GM12801 (cell line): ENCODE measurements around the gene CCDC137.

ENCODE experiments used
- TF ChIP-seq, protein P1 (sequence below): IDR thresholded peaks from one replicate; pipeline ENCODE4 v1.5.1; 2011; ENCODE audit warnings: control low read depth; ENCODE audit not compliant: insufficient read length; ENCODE audit errors: extremely low read depth

The CCDC137 gene

DNA sequence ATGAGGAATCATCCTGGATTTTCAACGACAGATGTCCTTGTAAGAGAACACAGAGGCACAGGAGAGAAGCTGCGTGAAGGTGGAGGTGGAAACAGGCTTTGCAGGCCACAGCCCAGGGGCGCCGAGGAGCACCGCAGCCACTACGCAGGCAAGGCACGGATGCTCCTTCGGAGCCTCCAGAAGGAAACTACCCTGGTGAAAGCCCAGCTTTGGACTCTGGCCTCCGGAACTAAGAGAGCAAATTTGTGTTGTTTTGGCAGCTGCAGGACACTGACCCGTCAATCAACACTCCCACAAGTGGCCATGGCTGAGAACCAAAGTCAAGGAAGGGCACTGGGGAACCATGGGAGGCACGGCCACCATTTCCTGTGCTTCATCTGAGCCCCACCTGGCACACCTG, 13.6 kb downstream of the CCDC137 start:
- TF ChIP-seq, protein P1, sequence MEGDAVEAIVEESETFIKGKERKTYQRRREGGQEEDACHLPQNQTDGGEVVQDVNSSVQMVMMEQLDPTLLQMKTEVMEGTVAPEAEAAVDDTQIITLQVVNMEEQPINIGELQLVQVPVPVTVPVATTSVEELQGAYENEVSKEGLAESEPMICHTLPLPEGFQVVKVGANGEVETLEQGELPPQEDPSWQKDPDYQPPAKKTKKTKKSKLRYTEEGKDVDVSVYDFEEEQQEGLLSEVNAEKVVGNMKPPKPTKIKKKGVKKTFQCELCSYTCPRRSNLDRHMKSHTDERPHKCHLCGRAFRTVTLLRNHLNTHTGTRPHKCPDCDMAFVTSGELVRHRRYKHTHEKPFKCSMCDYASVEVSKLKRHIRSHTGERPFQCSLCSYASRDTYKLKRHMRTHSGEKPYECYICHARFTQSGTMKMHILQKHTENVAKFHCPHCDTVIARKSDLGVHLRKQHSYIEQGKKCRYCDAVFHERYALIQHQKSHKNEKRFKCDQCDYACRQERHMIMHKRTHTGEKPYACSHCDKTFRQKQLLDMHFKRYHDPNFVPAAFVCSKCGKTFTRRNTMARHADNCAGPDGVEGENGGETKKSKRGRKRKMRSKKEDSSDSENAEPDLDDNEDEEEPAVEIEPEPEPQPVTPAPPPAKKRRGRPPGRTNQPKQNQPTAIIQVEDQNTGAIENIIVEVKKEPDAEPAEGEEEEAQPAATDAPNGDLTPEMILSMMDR: no peak

DNA sequence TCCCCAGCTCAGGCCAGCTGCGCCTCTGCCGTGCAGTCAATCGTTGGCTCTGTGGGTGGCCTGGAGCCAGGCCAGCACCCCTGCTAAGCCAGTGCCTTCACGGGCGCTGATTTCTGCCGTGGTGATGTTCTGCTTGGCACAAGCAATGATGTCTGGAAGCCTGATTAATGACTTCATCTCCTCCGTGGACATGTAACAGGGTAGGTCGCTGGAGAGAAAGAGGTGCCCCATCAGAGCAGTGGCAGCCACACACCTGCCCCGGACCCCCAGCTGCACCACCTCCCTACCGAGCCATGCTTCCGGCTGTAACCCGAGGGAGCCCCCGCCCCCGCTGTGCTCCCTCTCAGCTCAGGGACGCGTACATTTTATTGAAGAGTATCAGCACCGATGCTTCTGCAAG, 15.1 kb downstream of the CCDC137 start:
- TF ChIP-seq, protein P1: no peak

DNA sequence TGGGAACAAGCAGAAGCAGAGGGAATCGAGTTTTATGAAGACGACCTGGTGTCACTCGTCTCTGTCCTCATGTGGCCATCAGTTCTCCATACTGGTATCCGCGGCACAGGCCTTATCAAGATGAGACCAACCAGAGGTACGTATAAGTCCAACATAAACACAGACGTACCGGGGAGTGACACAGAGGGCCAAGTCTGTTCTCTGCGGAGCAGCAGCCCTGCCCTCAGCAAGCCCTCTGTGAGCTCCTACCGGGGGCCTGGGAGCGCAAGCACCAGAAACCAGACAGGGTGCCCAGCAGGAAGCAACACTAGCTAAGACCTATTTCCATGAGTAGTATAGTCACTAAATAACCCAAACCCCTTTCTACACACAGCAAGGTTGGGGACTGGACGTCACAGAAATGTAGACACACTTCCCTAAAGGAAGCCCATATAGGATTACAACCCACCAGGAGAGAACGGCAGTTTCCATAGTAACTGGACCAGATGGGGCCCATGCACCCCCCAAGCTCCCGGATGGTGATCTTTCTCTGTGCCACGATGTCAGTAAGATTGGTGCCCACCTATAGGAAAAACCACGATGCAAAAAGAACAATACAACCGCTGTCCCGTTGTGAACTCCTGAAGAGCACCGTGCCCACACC, 16.1 kb downstream of the CCDC137 start:
- TF ChIP-seq, protein P1: no peak

DNA sequence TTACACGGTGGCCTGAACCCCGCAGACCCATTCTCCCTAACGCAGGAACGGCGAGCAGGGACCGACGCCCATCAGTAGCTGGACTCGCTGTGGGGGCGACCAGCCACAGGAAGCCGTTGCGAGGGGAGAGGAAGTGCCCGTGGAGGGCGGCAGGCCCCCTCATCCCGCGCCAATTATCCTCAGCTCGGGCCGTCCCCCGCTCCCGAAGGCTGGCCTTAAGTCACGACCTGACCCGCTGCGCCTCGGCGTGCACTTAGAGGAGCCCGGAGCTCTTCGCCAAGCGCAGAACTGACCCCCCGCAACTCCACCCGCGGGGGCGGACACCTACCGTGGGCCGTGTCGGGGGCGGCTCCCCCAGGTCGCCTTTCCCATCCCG, 16.7 kb downstream of the CCDC137 start:
- TF ChIP-seq, protein P1: no peak

DNA sequence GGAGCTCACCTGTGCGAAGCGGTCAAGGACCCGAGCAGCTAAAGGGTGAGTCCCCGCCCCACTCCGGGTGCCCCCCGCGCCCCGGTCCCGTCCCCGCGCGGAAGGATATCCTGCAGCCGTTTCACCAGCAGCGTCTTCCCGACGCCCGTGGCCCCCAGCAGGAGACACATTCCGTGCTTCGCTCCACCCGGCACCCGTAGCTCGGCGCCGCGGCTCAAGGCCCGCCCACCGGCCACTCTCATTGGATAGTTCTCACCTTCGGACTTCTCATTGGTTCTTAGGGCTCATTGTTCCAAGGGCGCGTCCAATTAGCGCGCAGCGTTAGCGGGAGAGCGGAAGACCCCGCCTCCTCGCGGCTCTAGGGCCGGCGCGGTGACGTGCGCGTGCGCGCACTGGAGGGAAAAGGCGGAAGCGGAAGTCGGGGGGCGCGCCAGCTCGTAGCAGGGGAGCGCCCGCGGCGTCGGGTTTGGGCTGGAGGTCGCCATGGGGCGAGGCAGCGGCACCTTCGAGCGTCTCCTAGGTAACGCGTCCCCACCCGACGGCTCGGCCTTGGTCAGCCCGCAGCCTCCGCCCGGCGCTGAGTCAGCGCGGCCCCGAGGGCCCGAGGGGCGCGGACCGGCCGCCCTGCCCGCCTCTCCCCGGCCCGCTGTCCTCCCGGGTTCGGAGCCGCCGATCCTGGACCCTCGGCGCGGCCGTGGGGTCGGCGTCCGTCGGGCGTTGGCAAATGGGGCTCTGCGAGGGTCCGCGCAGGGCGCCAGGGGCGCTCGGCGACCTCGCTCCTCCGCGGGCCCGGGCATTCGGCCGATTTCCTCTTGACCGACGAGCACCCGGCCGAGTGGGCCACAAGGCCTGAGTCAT, 17.3 kb downstream of the CCDC137 start, which contains the start of the genes ARL16 and HGS:
ARL16 (minus strand) TSS at position 214 of the 858 bp plus-strand sequence; CDS start at position 170, 44 bp downstream.
HGS (plus strand) TSS at position 428 of the 858 bp plus-strand sequence; CDS start at position 484, 56 bp downstream.
- TF ChIP-seq, protein P1: no peak

DNA sequence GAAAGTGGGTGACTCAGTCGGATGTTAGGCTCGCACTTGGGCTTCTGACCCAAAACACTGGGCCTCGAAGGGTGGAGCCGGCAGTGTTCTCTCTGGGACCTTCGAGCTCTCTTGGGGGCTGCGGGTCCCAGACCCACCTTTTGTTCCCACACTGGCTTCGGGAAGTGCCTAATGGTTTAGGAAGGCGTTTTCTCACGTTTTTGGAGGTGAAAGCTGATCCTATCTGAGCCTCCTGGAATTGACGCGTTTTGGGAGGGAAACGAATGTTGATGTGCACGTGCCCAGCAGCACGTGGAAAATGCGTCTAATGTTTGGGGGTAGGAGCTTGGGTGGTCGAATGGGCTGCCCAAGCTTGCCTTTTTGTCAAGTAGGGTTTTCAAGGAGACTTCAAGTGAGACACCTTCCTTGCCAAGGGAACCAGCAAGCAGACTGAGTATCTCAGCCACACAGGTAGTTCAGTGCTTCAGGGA, 17.9 kb downstream of the CCDC137 start:
- TF ChIP-seq, protein P1: no peak

DNA sequence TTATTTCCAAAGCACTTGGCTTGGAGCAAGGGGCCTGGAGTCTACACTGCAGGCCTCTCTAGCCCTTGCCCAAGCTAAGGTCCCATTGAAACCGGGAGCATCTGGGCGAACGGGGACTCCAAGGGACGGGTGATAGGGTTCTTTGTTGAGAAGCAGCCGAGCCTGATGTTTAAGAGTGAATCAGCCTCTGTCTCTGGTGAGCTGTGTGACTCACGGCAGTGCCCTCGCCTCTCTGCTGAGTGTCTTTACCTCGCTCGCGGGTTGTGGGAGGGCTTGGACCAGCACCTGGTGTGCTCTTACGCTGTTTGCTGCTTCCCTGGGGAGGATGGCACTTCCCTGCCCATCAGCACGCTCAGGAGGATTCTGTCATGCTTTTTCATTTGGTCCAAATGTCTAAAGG, 18.6 kb downstream of the CCDC137 start:
- TF ChIP-seq, protein P1: no peak
